ENCODE measurements around the gene ITPK1.

GRCh38 chr14:93100100-93100499, 15.6 kb downstream of the ITPK1 start:
- no peak for TF ChIP-seq CTCF (IDR thresholded peaks at IDR 0.05)
- no peak for TF ChIP-seq POLR2A (IDR thresholded peaks at IDR 0.05)
